NCI-H1105 treated with DMSO at 0.1 percent for 48 hours (cell line): ENCODE measurements around the gene DYRK1A.

Source experiments
- DNase-seq: peaks from one replicate; lab custom pipeline; 2025; lab: John Stamatoyannopoulos, UW

DYRK1A gene

DNA sequence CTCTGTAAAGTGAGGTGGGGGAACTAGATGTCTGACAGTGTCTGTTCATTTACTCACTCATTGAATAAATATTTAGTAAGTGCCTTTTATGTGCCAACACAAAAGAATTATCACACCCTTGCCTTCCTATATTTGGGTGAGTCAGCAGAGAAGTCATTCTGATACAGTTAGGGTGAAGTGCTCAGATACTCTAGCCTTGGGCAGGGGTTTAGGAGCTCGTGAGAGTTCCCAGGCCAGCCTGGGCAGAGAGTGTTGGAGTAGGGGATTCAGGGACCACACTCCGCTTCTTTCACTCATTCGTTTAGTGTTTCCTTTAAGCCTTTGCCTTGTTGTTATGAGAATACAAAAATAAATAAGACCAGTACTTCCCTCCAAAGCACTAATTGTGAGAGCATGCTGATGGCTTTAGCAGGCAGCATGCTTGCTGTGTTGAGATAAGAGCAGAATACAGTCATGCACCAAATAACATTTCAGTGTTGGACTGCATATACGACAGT is 83.9 kb downstream of the DYRK1A start:
- DNase-seq = no peak

DNA sequence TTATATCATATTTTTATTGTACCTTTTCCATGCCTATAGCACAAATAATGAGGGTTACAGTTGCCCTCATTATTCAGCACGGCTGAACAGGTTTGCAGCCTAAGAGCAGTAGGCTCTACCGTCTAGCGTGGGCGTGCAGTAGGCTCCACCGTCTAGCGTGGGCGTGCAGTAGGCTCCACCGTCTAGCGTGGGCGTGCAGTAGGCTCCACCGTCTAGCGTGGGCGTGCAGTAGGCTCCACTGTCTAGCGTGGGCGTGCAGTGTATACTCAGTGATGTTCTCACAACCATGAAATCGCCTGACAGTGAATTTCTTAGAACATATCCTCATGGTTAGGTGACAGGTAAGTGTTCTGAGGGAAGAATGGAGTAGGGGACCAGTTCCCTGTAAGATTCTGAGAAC is 84.9 kb downstream of the DYRK1A start:
- no peak for DNase-seq

DNA sequence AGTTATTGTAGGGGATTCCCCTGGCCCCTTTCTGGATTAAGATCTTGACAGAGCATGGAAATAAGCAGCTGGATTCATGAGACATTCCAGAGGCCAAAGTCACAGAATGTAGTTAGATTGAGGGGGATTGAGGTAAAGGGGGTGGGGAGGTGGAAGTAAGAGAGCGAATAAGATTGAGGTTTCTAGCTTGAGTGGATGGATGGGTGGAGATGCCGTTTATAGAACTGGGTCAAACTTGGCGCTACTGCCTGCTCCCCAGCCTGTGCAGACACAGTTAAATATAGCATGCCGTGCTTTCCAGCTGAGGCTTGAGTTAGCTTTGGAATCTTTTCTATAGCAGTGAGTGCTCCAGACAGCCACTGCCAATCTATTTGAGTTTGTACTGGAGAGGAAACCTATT is 85.7 kb downstream of the DYRK1A start:
- DNase-seq = no peak

GRCh38 chr21:37453350-37453749 is 86.8 kb downstream of the DYRK1A start:
- DNase-seq = no peak

GRCh38 chr21:37454869-37455503 is 88.4 kb downstream of the DYRK1A start:
- no peak for DNase-seq

DNA sequence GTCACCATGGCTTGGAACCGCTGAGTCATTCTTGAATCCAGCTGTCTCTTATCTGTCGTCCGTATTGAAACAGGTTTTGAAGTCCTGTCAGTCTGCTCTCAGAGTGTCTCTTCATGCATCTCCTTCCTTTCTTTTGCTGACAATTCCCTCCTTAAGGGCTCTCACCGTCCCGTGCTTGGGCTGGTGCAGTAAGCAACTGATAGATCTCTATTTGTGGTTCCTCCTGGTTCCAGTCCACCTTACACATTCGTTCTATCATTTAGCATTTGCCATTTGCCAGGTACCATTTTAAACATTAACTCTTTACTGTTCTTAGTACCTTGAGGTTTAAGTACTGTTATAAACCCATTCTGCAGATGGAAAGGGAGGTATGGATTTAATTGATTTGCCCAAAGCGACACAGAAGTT is 88.9 kb downstream of the DYRK1A start:
- no peak for DNase-seq

DNA sequence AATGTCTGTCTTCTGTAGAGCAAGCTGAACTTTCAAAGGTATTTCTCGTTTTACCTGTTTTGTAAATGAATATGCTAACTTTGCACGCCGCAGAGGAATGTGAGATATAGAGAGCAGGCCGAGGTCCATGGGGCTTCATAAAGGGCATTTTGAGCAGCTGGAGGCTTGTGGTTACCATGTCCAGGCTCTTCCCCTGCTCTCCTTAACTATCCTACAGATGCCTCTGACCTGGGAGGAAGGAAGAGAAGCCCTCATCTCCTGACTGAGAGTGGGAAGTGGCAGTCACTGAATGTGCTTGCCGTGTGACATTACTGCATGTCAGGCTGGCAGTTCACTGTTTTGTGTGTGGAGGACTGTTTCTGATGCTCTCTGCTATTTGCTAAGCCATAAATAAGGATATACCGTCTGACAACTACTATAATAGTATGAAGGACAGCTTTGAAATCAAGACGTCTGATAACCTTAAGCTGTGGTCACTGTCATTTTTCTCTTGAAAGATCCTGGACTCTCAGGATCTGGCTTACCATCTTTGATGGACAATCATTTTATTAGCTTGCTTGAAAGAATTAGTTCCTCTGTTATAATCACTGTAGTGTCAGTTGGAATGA is 92.2 kb downstream of the DYRK1A start:
- no peak for DNase-seq

GRCh38 chr21:37459575-37459974 is 93.0 kb downstream of the DYRK1A start:
- no peak for DNase-seq

- no peak for DNase-seq
Observed at GRCh38 chr21:37460196-37460595, 93.6 kb downstream of the DYRK1A start.

DNA sequence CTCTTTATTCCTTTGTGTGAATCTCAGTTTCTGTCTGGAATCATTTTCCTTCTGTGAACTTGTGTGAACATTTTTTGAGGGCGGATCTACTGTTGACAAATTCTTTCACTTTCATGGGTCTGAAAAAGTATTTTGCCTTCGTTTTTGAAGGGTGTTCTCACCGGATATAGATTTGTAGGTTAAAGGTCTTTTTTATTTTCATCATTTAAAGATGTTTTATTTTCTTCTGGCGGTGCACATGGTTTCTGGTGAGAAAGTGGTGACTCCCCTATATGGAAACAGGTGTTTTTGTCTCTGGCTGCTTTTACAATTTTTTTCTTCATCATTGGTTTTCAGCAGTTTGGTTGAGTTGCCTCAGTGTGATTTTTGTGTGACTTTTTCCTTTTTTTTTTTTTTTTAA is 94.9 kb downstream of the DYRK1A start:
- no peak for DNase-seq

GRCh38 chr21:37462087-37462861 is 95.7 kb downstream of the DYRK1A start:
- DNase-seq = no peak

DNA sequence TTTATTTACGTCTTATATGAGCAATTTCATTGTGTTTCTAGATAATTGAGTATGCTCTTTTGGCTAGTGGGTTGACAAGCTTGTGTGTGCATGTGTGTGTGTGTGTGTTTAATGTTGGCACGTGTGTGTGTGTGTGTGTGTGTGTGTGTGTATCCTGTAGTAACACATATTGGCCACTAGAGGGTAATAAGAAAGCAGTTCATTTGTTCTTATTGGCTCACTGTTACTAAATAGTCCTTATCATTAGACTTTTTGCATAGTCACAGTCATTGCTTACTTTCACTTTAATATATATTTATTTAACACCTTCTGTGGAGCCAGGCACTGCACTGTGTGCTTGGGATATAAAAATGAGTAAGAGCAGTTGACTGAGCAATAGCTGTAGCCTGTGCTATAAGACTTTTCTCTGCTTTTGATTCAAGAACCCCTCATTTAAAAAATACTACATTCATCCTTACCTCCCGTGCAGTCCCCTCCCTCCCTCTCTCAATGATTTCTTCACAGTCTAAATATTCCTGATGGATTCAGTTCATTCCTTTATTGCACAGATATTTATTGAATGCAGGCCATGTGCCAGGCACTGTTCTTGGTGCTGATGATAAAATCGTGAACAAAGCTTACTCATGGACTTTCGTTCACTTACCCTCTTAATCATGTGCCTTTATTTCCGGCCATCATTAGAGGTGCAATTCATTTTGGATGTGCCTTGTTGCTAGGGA is 96.7 kb downstream of the DYRK1A start:
- DNase-seq = peak; percentile 49

DNA sequence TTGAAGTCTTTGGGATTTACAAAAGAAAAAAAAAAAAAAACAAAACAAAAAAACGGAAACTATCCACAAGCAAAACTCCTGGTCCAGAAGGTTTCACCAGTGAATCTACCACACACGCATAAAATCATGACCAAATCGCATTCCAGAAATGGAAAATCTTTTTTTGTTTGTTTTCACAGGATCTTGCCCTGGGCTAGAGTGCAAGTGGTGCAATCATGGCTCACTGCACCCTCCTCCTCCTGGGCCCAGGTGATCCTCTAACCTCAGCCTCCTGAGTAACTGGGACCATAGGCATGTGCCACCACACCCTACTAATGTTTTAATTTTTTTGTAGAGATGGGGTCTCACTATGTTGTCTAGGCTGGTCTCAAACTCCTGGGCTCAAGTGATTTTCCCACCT is 100.5 kb downstream of the DYRK1A start:
- DNase-seq = no peak

DNA sequence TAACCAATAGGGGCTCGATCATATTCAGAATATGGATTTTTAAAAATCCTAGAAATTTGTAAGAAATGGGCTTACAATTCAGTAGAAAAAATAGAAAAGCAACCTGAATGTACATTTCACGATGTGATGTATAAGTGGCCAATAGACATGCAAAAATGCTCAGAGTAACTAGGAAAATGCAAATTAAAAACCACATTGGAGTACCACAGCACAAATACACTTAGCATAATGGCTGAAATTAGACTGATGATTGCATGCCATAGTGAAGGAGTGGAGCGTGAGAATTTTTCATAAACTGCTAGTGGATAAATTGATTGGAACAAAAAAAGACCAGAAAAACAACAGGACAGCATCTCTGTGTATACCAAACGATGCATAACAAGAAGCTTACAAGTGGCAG is 102.3 kb downstream of the DYRK1A start:
- DNase-seq = no peak

DNA sequence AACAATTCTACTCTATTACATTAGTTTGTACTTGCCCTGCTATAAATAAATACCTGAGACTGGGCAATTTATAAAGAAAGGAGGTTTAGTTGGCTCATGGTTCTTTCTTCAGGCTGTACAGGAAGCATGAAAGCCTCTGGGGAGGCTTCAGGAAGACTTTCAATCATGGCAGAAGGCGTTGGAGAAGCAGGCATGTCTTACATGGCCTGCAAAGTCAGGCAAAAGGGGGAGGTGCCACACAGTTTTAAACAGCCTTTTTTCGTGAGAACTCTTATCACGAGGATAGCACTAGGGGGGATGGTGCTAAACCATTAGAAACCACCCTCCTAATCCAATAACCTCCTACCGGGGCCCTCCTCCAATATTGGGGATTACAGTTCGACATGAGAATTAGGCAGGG is 102.9 kb downstream of the DYRK1A start:
- DNase-seq = no peak

DNA sequence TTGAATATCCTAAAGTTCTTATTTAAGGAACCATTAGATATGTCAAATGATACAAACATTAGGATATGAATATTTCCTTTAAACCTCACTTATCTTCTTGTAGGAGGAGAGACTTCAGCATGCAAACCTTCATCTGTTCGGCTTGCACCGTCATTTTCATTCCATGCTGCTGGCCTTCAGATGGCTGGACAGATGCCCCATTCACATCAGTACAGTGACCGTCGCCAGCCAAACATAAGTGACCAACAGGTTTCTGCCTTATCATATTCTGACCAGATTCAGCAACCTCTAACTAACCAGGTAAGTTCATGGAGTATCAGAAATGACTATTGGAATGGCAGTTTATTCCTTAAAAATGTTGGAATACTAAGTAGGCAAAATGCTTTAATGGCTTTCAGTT is 106.0 kb downstream of the DYRK1A start:
- no peak for DNase-seq

DNA sequence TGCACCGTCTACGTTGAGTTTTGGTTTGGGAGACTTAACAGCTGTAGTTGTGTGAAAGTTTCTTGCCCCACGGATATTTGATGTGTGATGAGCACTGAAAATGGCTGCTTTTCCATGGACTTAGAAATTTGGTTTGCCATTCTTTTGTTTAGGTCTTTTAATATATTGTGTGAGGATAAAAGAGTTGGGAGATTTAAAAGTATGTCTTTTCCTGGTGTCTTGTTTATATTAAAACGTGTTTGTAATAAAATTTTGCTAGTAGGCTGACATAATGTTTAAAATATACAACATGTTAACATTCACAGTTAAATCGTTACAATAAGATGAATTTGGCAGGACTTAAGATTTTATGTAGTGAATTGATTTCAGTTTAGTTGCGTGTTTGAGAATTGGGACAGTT is 106.9 kb downstream of the DYRK1A start:
- DNase-seq = no peak

DNA sequence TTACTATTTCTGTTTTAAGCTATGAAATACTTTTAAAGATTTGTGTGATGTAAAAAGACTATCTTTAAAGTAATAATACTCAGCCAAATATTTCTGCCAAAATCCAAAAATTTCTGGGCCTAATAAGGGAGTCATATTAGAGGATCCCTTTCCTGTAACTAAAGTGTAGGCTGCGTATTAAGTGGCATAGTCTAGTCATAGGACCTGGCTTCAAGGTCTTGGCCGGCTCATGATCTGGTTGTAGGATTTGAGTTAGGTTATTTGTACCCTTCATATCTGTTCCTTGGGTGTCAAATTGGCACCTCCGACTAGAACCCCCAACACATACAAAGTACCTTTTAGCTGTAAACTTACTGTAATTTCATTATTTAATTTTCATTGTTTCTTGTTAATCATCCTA is 107.8 kb downstream of the DYRK1A start:
- DNase-seq = no peak

GRCh38 chr21:37475186-37475868 is 108.8 kb downstream of the DYRK1A start:
- DNase-seq = no peak

DNA sequence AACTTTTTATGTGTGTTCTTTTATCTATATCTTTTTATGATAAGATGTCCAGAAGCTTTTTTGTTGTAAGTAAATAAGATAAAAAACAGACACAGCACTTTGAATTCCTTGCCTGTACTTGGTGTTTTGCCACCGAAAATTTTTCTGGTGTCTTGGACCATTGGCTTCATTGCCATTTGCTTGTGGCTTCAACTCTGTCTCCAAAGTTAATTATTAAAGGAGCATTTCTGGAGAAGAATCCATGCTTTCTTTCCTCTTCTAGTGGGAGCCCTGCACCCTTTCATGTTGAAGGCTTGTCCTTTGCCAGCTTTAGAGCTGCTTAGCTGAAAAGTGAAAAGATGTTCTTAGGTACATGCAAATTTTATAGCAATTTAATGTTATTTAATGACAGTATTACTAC is 112.2 kb downstream of the DYRK1A start:
- DNase-seq = no peak

DNA sequence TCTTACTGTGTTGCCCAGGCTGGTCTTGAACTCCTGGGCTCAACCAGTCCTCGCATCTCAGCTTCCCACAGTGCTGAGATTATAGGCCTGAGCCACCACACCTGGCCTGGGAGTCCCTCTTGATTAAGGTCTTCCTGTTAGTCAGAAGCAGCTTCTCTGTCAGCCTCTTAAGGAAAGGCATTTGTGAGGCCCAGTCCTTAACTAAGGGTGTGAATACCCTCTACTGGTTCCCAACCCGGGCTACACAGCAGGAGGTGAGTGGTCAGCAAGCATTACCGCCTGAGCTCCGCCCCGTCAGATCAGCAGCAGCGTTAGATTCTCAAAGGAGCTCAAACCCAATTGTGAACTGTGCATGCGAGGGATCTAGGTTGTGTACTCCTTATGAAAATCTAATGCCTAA is 117.2 kb downstream of the DYRK1A start:
- DNase-seq = no peak
